CD4-positive, alpha-beta T cell treated with Interleukin-15 for 4 hours (primary cell): ENCODE data around the gene SLAMF7.

ENCODE experiments used
- DNase-seq: peaks from one replicate; pipeline ENCODE4 v3.0.0-alpha.2; 2020; ENCODE audit warnings: low spot score

SLAMF7 gene

GRCh38 chr1:160745551-160745950 lies 6.5 kb downstream of the SLAMF7 start:
- no peak for DNase-seq

GRCh38 chr1:160746836-160747500 lies 7.9 kb downstream of the SLAMF7 start:
- no peak for DNase-seq

GRCh38 chr1:160747717-160748116 lies 8.7 kb downstream of the SLAMF7 start:
- DNase-seq = no peak

- no peak for DNase-seq
These were observed 9.3 kb downstream of the SLAMF7 start for GRCh38 chr1:160748181-160748877.

- DNase-seq = no peak
These were observed 9.8 kb downstream of the SLAMF7 start for GRCh38 chr1:160748878-160749269.

- DNase-seq = no peak
These were observed 11.6 kb downstream of the SLAMF7 start for GRCh38 chr1:160750608-160751007.

GRCh38 chr1:160752406-160752805 lies 13.4 kb downstream of the SLAMF7 start:
- no peak for DNase-seq

- DNase-seq = no peak
These were observed 13.9 kb downstream of the SLAMF7 start for GRCh38 chr1:160752924-160753323.

GRCh38 chr1:160753594-160753993 lies 14.5 kb downstream of the SLAMF7 start:
- no peak for DNase-seq

- no peak for DNase-seq
These were observed 16.4 kb downstream of the SLAMF7 start for GRCh38 chr1:160755461-160755860.

GRCh38 chr1:160755911-160756848 lies 17.1 kb downstream of the SLAMF7 start:
- DNase-seq = peak; percentile 51

GRCh38 chr1:160756849-160757201 lies 17.8 kb downstream of the SLAMF7 start:
- DNase-seq = no peak

- no peak for DNase-seq
These were observed 19.5 kb downstream of the SLAMF7 start for GRCh38 chr1:160758521-160758920.

GRCh38 chr1:160759740-160760139 lies 20.7 kb downstream of the SLAMF7 start:
- DNase-seq = no peak

- DNase-seq = no peak
These were observed 22.0 kb downstream of the SLAMF7 start for GRCh38 chr1:160761046-160761445.

GRCh38 chr1:160761886-160762285 lies 22.8 kb downstream of the SLAMF7 start:
- DNase-seq = no peak

- no peak for DNase-seq
These were observed 24.9 kb downstream of the SLAMF7 start for GRCh38 chr1:160763993-160764392.

- no peak for DNase-seq
These were observed 28.6 kb downstream of the SLAMF7 start for GRCh38 chr1:160767395-160768294.

- peak; percentile 89 for DNase-seq
These were observed 29.2 kb downstream of the SLAMF7 start for GRCh38 chr1:160768295-160768657.

- DNase-seq = no peak
These were observed 33.3 kb downstream of the SLAMF7 start for GRCh38 chr1:160772331-160772730.

- DNase-seq = no peak
These were observed 34.0 kb downstream of the SLAMF7 start for GRCh38 chr1:160773093-160773492.
